T-cell (primary cell): ENCODE results near the gene TRIM9. TPM values are rescaled to one million over a fixed set of nuclear protein-coding genes. Genes with fewer than 3 reads are reported as not detected.

ENCODE experiments used
- ATAC-seq, 4 experiments: fragments of 200-7000 bp in 3 of 4; fragments of 150-1000 bp in 1 of 4; cut with Tn5 transposase; replicated peaks in 1 of 4; 1 replicate in 3 of 4; 2 replicates in 1 of 4; pipeline ENCODE4 v1.10.0; 2021; ENCODE audit warnings: moderate library complexity in 3 of 4, mild to moderate bottlenecking in 2 of 4, moderate number of reproducible peaks in 1 of 4
- CTCF ChIA-PET, 2 donors: fragments of 300-600 bp; sonication (Branson Sonifier 250); formaldehyde crosslinking; loops; one replicate each; lab custom pipeline; 2022; ENCODE audit warnings: antibody characterized with exemption in 2 of 2; lab: Charles Lee
- POLR2A ChIA-PET, 2 donors: fragments of 300-600 bp; sonication (Branson Sonifier 250); formaldehyde crosslinking; loops; one replicate each; lab custom pipeline; 2022; ENCODE audit warnings: antibody characterized with exemption in 2 of 2; lab: Charles Lee
- DNase-seq, 35 experiments: peaks; one replicate each; pipeline versions ENCODE4 v3.0.0 to v3.0.0-alpha.2; 2013 to 2023
- H3K27ac ChIP-seq: one replicate; pipeline ENCODE4 v1.5.1; 2013; ENCODE audit warnings: low read length
- H3K27me3 ChIP-seq, 2 experiments: replicated peaks in 1 of 2; 1 replicate in 1 of 2; 2 replicates in 1 of 2; pipeline versions ENCODE4 v1.6.1 to v1.7.0; 2013; ENCODE audit warnings: low read length in 1 of 2, mixed read lengths in 1 of 2; ENCODE audit not compliant: control insufficient read depth in 2 of 2, insufficient read depth in 2 of 2; ENCODE audit errors: extremely low read depth in 1 of 2
- H3K36me3 ChIP-seq, 2 donors: 1 replicate in 1 of 2; 2 replicates in 1 of 2; pipeline versions ENCODE4 v1.6.1 to v1.7.0; 2013; ENCODE audit warnings: low read length in 1 of 2; ENCODE audit not compliant: control insufficient read depth in 2 of 2, insufficient read depth in 1 of 2; ENCODE audit errors: extremely low read depth in 1 of 2
- H3K4me1 ChIP-seq, 2 experiments: 1 replicate in 1 of 2; 2 replicates in 1 of 2; pipeline versions ENCODE4 v1.6.1 to v1.7.0; 2013; ENCODE audit warnings: low read length in 2 of 2, mixed read lengths in 1 of 2; ENCODE audit not compliant: insufficient read depth in 2 of 2, control insufficient read depth in 1 of 2; ENCODE audit errors: extremely low read depth in 1 of 2
- H3K4me3 ChIP-seq, 2 donors: 1 replicate in 1 of 2; 2 replicates in 1 of 2; pipeline versions ENCODE4 v1.5.1 to v1.7.0; 2013; ENCODE audit warnings: mild to moderate bottlenecking in 2 of 2, low read length in 1 of 2, moderate library complexity in 1 of 2; ENCODE audit not compliant: control insufficient read depth in 1 of 2; ENCODE audit errors: extremely low read depth in 1 of 2
- H3K9me3 ChIP-seq: 2 replicates; pipeline ENCODE4 v1.7.0; 2013
- H3K27ac Mint-ChIP-seq, 2 donors: one replicate each; pipeline ENCODE4 v1.8.0; 2020 to 2021; ENCODE audit warnings: mild to moderate bottlenecking in 2 of 2, mixed read lengths in 2 of 2
- H3K27me3 Mint-ChIP-seq, 2 donors: one replicate each; pipeline ENCODE4 v1.8.0; 2021 to 2022; ENCODE audit warnings: mixed read lengths in 2 of 2
- H3K36me3 Mint-ChIP-seq: one replicate; pipeline ENCODE4 v1.8.0; 2021; ENCODE audit warnings: mixed read lengths
- H3K4me1 Mint-ChIP-seq, 3 donors: one replicate each; pipeline ENCODE4 v1.8.0; 2020 to 2022; ENCODE audit warnings: mixed read lengths in 3 of 3, mild to moderate bottlenecking in 1 of 3
- H3K4me3 Mint-ChIP-seq, 3 donors: one replicate each; pipeline ENCODE4 v1.8.0; 2020 to 2022; ENCODE audit warnings: mild to moderate bottlenecking in 3 of 3, mixed read lengths in 3 of 3, moderate library complexity in 3 of 3
- H3K9me3 Mint-ChIP-seq, 3 donors: one replicate each; pipeline ENCODE4 v1.8.0; 2020 to 2022; ENCODE audit warnings: mixed read lengths in 3 of 3
- WGBS: methylation state at CpG from one replicate; pipeline ENCODE4 v1.1.5; 2013; ENCODE audit warnings: missing lambda C conversion rate; ENCODE audit not compliant: insufficient coverage; 5-methylcytosine and 5-hydroxymethylcytosine counted together
- total RNA-seq, 35 experiments: library from RNA in 6 of 35; stranded (reverse) in 6 of 35; fragments of 120-200 nt in 1 of 35; gene quantifications; one replicate each; pipeline versions ENCODE4 v1.2.1 to v1.2.4 and lab custom pipeline; 2013 to 2026

Gene TRIM9
- total RNA-seq, 5 donors from 2014 or later (not counting 1 experiment from before 2014, with no cell fraction given): 0.30 to 1.3 (median 0.88) TPM

GRCh38 chr14:51023964-51024363, 70.9 kb downstream of the TRIM9 start:
- ChIA-PET POLR2A (no interaction called here), CTCF (interaction anchor here in 1 of 2 donors (1.1 kb wide), 1 partner anchor 404 kb away, joined by 3 read pairs; no protein-coding TSS in a partner anchor)
- ATAC-seq (no peak), DNase-seq (no peak)
- Histone ChIP-seq H3K4me1 (no peaks in the 10 kb centered on the region), H3K27ac (no peak overlapping the region), H3K36me3 (no peaks in the 10 kb centered on the region), H3K4me3 (no peak overlapping the region), H3K27me3 (peaks cover 0 to 3% of the 10 kb centered on the region in 2 experiments), H3K9me3 (no peaks in the 10 kb centered on the region)
- no peaks in the 10 kb centered on the region for H3K4me1 Mint-ChIP-seq
- H3K36me3 Mint-ChIP-seq: no peaks in the 10 kb centered on the region
- no peaks in the 10 kb centered on the region for H3K9me3 Mint-ChIP-seq
- peaks cover 3 to 10% of the 10 kb centered on the region in 2 donors for H3K27me3 Mint-ChIP-seq
- 100% methylated on average over 2 of the region's 3 CpGs for WGBS
- no peak overlapping the region for H3K4me3 Mint-ChIP-seq
- no peak overlapping the region for H3K27ac Mint-ChIP-seq

- 88% methylated on average over 4 of the region's 4 CpGs for WGBS
- DNase-seq (no peak), ATAC-seq (no peak)
- Mint-ChIP-seq H3K27me3 (peaks cover 3 to 6% of the 10 kb centered on the region in 2 donors), H3K4me1 (no peaks in the 10 kb centered on the region), H3K4me3 (no peak overlapping the region), H3K9me3 (no peaks in the 10 kb centered on the region), H3K36me3 (no peaks in the 10 kb centered on the region), H3K27ac (no peak overlapping the region)
- Histone ChIP-seq H3K4me3 (no peak overlapping the region), H3K27me3 (peaks cover 0 to 3% of the 10 kb centered on the region in 2 experiments), H3K9me3 (no peaks in the 10 kb centered on the region), H3K4me1 (no peaks in the 10 kb centered on the region), H3K36me3 (no peaks in the 10 kb centered on the region), H3K27ac (no peak overlapping the region)
- ChIA-PET CTCF (interaction anchor here in 1 of 2 donors (1.1 kb wide), 1 partner anchor 403 kb away, joined by 3 read pairs; no protein-coding TSS in a partner anchor), POLR2A (no interaction called here)
Measured at GRCh38 chr14:51022769-51023168, 72.1 kb downstream of the TRIM9 start.

- CTCF ChIA-PET: no interaction called here
- Mint-ChIP-seq H3K4me1 (no peaks in the 10 kb centered on the region), H3K4me3 (no peak overlapping the region), H3K27ac (no peak overlapping the region), H3K9me3 (no peaks in the 10 kb centered on the region), H3K27me3 (peaks cover 0 to 10% of the 10 kb centered on the region in 2 donors), H3K36me3 (no peaks in the 10 kb centered on the region)
- no peak overlapping the region for H3K27ac ChIP-seq
- peaks cover 0 to 3% of the 10 kb centered on the region in 2 experiments for H3K27me3 ChIP-seq
- no peak overlapping the region for H3K4me3 ChIP-seq
- no peaks in the 10 kb centered on the region for H3K9me3 ChIP-seq
- 78% methylated on average over 9 of the region's 11 CpGs for WGBS
- POLR2A ChIA-PET: no interaction called here
- DNase-seq (no peak), ATAC-seq (no peak)
- H3K4me1 ChIP-seq: no peaks in the 10 kb centered on the region
- no peaks in the 10 kb centered on the region for H3K36me3 ChIP-seq
Measured at GRCh38 chr14:51020024-51020710, 74.7 kb downstream of the TRIM9 start.

- H3K27me3 Mint-ChIP-seq: peaks cover 0 to 12% of the 10 kb centered on the region in 2 donors
- ChIA-PET CTCF (interaction anchor here in 1 of 2 donors (0.7 kb wide), 1 partner anchor 66 kb away, joined by 3 read pairs; no protein-coding TSS in a partner anchor), POLR2A (no interaction called here)
- no peaks in the 10 kb centered on the region for H3K36me3 Mint-ChIP-seq
- H3K4me1 ChIP-seq: no peaks in the 10 kb centered on the region
- ATAC-seq: no peak
- no peak overlapping the region for H3K27ac ChIP-seq
- no peak overlapping the region for H3K27ac Mint-ChIP-seq
- no peaks in the 10 kb centered on the region for H3K4me1 Mint-ChIP-seq
- no peak for DNase-seq
- 67% methylated on average over 1 of the region's 1 CpG for WGBS
- no peaks in the 10 kb centered on the region for H3K36me3 ChIP-seq
- no peaks in the 10 kb centered on the region for H3K9me3 Mint-ChIP-seq
- no peak overlapping the region for H3K4me3 ChIP-seq
- H3K4me3 Mint-ChIP-seq: no peak overlapping the region
- peaks cover 0 to 3% of the 10 kb centered on the region in 2 experiments for H3K27me3 ChIP-seq
- no peaks in the 10 kb centered on the region for H3K9me3 ChIP-seq
Measured at GRCh38 chr14:51019089-51019488, 75.8 kb downstream of the TRIM9 start.

- Mint-ChIP-seq H3K27ac (no peak overlapping the region), H3K4me1 (no peaks in the 10 kb centered on the region), H3K36me3 (no peaks in the 10 kb centered on the region), H3K9me3 (no peaks in the 10 kb centered on the region), H3K27me3 (peaks cover 0 to 12% of the 10 kb centered on the region in 2 donors), H3K4me3 (no peak overlapping the region)
- H3K27me3 ChIP-seq: peaks cover 0 to 3% of the 10 kb centered on the region in 2 experiments
- H3K9me3 ChIP-seq: no peaks in the 10 kb centered on the region
- ChIA-PET CTCF (interaction anchor here in 1 of 2 donors (0.7 kb wide), 1 partner anchor 65 kb away, joined by 3 read pairs; no protein-coding TSS in a partner anchor), POLR2A (interaction anchor here in 1 of 2 donors (0.6 kb wide), 1 partner anchor 14 kb away, joined by 4 read pairs; no protein-coding TSS in a partner anchor)
- H3K36me3 ChIP-seq: no peaks in the 10 kb centered on the region
- DNase-seq: no peak
- H3K4me3 ChIP-seq: no peak overlapping the region
- no peak for ATAC-seq
- H3K4me1 ChIP-seq: no peaks in the 10 kb centered on the region
- no CpG with 5 or more reads among the region's 4 CpGs for WGBS
- no peak overlapping the region for H3K27ac ChIP-seq
Measured at GRCh38 chr14:51018521-51018920, 76.4 kb downstream of the TRIM9 start.

- Histone ChIP-seq H3K27me3 (no peaks in the 10 kb centered on the region), H3K36me3 (no peaks in the 10 kb centered on the region), H3K4me3 (no peak overlapping the region), H3K4me1 (no peaks in the 10 kb centered on the region), H3K9me3 (no peaks in the 10 kb centered on the region), H3K27ac (no peak overlapping the region)
- POLR2A ChIA-PET: no interaction called here
- H3K36me3 Mint-ChIP-seq: no peaks in the 10 kb centered on the region
- peaks cover 0 to 13% of the 10 kb centered on the region in 2 donors for H3K27me3 Mint-ChIP-seq
- ATAC-seq (no peak), DNase-seq (no peak)
- CTCF ChIA-PET: no interaction called here
- H3K9me3 Mint-ChIP-seq: no peaks in the 10 kb centered on the region
- no peak overlapping the region for H3K27ac Mint-ChIP-seq
- H3K4me1 Mint-ChIP-seq: no peaks in the 10 kb centered on the region
- 80% methylated on average over 3 of the region's 3 CpGs for WGBS
- H3K4me3 Mint-ChIP-seq: no peak overlapping the region
Measured at GRCh38 chr14:51014625-51015024, 80.3 kb downstream of the TRIM9 start.
